HG03039 (cell line): Measurements from ENCODE around the gene PLA2G2A.
"Not testable (repeated sequence)": the region's sequence is repeated elsewhere in the genome, so short reads cannot be mapped to it uniquely, and the experiment has no call there.

ENCODE experiments used
- ATAC-seq: cut with Tn5 transposase; IDR thresholded peaks from one replicate; pipeline ENCODE4 v1.9.1; 2021; ENCODE audit warnings: mild to moderate bottlenecking, moderate library complexity; ENCODE audit not compliant: unreplicated experiment

The PLA2G2A gene, protein sequence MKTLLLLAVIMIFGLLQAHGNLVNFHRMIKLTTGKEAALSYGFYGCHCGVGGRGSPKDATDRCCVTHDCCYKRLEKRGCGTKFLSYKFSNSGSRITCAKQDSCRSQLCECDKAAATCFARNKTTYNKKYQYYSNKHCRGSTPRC

GRCh38 chr1:19979494-19979977 lies at the start of gene PLA2G2A:
TSS of gene PLA2G2A (minus strand) at chr1:19979618. CDS start at chr1:19978773, 845 bp downstream.
- no peak for ATAC-seq

DNA sequence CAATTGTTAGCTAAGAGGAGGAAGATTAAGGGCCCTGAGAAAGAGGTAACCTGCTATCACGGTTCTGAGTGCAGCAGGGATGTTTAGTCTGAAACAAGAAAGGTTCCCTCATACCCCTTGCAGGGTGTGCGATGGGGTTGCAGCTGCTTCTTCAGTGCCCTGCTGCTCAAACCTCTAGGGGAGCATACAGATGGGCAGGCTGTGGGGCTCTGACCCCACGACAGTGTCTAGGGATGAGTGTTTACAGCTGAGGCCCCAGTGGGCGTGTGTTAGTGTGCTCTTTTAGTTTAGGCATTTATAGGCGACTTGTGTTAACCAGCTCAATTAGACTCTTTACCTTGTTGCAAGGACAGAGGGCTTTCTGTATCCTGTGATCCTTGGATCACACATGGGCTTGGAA lies 49.3 kb upstream of the PLA2G2A start:
- no peak for ATAC-seq

DNA sequence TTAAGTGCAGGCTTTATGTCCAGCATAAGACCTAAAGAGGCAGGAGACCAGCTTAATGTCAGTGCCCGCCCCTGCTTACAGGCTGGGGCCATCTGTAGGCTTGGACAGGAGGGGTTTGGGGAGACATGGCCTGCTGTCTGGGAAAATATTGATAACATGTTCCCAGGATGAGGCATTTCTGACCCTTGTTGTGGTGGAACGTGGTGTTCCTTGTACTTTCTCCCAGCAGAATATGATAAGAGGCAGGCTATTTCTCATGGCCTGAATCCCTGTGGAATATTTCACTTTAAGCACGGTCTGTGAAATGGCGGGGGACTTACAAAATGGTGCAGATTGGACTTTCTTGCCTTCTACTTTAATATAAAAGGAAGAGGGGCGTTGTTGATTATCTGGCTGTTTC lies 48.7 kb upstream of the PLA2G2A start:
- no peak for ATAC-seq

DNA sequence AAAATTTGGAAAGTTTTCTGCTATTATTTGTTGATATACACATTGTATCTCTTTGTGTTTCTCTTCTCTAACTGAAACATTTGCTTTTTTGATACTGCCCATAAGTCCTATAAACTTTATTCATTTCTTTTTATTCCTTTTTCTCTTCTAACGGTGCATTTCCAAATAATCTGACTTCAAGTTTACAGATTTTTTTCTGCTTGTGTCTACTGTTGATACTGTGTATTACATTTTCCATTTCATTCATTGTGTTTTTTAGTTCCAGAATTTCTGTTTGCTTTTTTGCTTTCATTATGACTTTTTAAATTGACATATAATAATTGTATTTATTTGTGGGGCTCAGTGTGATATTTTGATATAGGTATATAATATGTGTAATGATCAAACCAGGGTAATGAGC lies 38.3 kb upstream of the PLA2G2A start:
- no peak for ATAC-seq

GRCh38 chr1:20014153-20014552 lies 34.7 kb upstream of the PLA2G2A start:
- no peak for ATAC-seq

- ATAC-seq = no peak
Measured at GRCh38 chr1:20010016-20010415, 30.6 kb upstream of the PLA2G2A start.

- no peak for ATAC-seq
Measured at GRCh38 chr1:20009212-20009611, 29.8 kb upstream of the PLA2G2A start.

- ATAC-seq = no peak
Measured at GRCh38 chr1:20008391-20008841, 29.0 kb upstream of the PLA2G2A start.

DNA sequence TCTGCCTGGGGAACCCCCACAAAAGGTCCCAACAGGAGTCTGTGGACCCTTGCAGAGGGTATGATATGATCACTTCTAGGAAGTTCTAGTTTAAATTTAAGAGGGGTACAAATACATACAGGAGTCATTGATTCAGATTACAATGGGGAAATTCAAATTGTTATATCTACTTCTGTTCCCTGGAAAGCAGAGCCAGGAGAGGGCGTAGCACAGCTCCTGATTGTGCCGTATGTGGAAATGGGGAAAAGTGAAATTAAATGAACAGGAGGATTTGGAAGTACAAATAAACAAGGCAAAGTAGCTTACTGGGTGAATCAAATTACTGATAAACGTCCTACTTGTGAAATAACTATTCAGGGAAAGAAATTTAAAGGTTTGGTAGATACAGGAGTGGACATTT lies 19.4 kb upstream of the PLA2G2A start:
- not testable (repeated sequence) for ATAC-seq

DNA sequence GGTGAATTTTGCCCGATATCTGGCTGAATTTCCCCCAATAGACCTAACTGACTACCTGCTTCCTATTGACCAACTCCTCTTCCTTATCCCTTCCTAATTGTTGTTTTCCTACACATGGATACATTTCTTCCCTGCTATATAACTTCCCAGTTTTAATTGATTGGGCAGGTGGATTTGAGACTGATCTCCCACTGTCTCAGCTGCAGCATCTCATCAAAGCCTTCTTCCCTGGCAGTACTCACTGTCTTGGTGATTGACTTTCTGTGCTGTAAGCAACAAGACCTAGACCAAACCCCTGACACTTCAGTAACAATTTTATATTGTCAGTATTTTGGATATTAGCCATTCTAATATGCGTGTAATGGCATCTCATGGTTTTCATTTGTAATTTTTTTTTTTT lies 11.3 kb upstream of the PLA2G2A start:
- no peak for ATAC-seq

DNA sequence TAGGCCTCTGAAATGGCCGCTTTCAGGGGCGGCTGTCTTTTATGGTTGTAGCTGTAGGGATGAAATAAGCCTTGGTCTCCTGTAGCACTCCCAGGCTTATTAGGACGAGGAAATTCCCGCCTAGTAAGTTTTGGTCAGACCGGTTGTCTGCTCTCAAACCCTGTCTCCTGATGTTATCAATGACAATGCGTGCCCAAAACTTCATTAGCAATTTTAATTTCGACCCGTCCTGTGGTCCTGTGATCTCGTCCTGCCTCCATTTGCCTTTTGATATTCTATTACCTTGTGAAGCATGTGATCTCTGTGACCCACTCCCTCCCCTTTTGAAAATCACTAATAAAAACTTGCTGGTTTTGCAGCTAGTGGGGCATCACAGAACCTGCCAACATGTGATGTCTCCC lies 10.8 kb upstream of the PLA2G2A start:
- not testable (repeated sequence) for ATAC-seq

DNA sequence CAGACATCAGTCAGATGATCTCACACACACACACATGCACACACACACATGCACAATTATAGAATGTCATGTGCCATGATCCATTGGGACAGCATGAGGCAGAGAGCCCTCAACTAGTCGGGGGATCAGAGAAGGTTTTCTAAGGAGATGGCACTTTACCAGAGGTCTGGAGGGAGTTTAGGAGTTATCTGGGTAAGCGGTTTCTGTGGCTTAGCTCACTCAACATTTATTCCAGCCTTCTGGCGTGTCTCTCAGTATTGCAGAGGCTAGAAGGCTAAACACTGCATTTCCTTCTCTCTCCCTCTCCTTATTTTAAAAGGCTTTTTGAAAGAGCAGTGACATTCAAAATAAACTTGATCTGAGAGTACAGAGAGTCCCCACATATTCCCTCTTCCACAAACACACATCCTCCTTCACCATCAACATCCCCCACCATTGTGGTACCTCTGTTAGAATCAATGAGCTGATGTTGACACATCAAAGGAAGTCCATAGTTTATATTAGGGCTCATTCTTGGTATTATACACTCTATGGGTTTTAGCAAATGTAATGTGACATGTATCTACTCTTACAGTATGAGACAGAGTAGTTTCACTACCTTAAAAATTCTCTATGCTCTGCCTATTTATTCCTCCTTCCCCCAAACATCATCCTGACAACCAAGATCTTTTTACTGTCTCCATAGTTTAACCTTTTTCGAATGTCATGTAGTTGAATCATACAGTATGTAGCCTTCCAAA lies 9.0 kb upstream of the PLA2G2A start:
- no peak for ATAC-seq

- no peak for ATAC-seq
Measured at GRCh38 chr1:19987719-19988118, 8.3 kb upstream of the PLA2G2A start.

- not testable (repeated sequence) for ATAC-seq
Measured at GRCh38 chr1:19984409-19985016, 5.1 kb upstream of the PLA2G2A start.

GRCh38 chr1:19981507-19982312 lies 2.3 kb upstream of the PLA2G2A start:
- no peak for ATAC-seq

- ATAC-seq = no peak
Measured at GRCh38 chr1:19981170-19981506, 1.7 kb upstream of the PLA2G2A start.

GRCh38 chr1:19980314-19980713 lies 896 bp upstream of the PLA2G2A start:
- ATAC-seq = no peak

DNA sequence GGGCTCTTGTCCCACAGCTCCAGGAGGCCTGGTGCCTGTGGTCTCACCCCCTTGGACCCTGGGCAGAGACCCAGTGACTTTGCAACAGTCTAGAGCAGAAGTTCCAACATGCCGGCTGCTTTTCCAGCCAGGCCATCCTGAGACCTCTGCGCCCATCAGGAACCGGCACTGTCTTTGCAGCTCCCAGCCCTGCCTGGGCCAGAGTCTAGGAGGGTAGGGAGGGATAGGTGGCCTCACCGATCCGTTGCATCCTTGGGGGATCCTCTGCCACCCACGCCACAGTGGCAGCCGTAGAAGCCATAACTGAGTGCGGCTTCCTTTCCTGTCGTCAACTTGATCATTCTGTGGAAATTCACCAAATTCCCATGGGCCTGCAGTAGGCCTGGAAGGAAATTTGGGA lies 1.3 kb downstream of the PLA2G2A start:
- no peak for ATAC-seq

DNA sequence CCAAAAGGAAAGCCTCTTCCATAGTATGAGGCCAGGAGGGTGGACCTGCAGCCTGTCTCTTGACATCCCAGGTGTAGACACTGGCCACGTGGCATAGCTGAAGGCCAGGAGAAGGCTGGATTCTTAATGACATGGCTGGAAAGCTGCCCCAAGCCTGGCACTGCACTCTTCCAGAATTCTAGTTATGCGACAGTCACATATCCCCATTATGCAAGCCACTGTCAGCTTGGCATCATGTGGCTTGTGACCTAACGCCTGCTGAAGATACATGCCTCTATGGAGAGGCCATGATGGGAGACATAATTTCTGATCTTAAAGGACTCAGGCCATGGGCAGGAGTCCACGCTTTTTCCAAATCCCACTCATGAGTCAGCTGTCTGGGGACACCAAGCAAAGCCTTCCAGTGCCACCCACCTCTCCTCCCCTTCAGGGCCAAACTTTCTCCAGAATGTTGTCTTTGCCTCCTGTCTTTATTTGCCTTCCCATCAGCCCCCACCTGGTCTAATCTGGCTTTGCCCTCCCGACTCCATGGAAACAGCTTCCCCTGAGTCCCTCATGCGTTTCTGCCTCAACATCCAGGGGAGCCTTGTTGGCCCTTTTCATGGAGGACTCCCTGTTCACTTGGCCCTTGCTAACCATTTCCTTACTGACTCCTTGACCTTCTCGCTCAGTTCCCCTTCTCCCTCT lies 3.0 kb downstream of the PLA2G2A start:
- ATAC-seq = no peak

DNA sequence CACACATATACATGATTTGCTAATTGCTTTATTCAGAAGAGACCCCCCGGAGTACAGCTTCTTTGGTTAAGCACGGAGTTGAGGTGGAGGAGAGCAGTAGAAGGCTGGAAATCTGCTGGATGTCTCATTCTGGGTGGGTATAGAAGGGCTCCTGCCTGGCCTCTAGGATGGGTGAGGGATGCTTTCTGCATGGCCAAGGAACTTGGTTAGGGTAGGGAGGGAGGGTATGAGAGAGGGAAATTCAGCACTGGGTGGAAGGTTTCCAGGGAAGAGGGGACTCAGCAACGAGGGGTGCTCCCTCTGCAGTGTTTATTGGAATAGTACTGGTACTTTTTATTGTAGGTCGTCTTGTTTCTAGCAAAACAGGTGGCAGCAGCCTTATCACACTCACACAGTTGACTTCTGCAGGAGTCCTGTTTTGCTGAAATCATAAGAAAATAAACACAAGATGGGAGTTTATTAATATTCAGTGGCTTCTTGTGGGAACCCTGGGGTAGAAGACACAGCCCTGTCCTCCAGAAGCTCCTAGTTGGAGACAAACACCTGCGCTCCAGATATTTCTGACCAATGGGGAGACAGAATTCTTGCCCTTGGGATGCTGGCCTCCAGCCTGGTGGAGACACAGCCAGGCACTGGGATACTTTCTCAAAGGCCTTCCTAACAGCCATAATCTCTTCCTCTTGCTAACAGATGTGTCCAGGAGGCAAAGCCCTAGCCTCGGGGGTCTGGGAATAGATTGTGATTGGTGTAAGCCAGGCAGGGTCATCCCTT lies 3.8 kb downstream of the PLA2G2A start:
- no peak for ATAC-seq
